H1 (cell line): ENCODE measurements around the gene HOXA13. TPM values are rescaled to one million over a fixed set of nuclear protein-coding genes. Genes with fewer than 3 reads are reported as not detected.

Experiments
- CTCF ChIA-PET: fragments of 300-600 bp; sonication (Branson Sonifier 250); formaldehyde crosslinking; loops from one replicate; lab custom pipeline; 2021; ENCODE audit not compliant: partially characterized antibody; lab: Charles Lee
- POLR2A ChIA-PET: fragments of 300-600 bp; sonication (Branson Sonifier 250); formaldehyde crosslinking; loops from one replicate; lab custom pipeline; 2021; ENCODE audit warnings: inconsistent platforms; ENCODE audit not compliant: partially characterized antibody; lab: Charles Lee
- DNase-seq, 2 experiments: peaks; one replicate each; pipeline versions ENCODE4 v3.0.0 to v3.0.0-alpha.2; 2010 to 2022; ENCODE audit warnings: low spot score in 2 of 2, low read depth in 1 of 2, mixed read lengths in 1 of 2
- FAIRE-seq: peaks from 2 replicates; lab custom pipeline; 2011; peaks lifted over from hg19 to GRCh38; lab: Jason Lieb, UNC
- H2AFZ ChIP-seq: 2 replicates; pipeline ENCODE4 v1.8.1; 2012; ENCODE audit warnings: low read length, inconsistent platforms
- H2AK5ac ChIP-seq: 2 replicates; pipeline ENCODE4 v1.6.1; 2013; ENCODE audit warnings: low read depth, low read length
- H2BK120ac ChIP-seq: replicated peaks from 2 replicates; pipeline ENCODE3; 2013; ENCODE audit warnings: low read depth, low read length, inconsistent platforms
- H2BK12ac ChIP-seq: 2 replicates; pipeline ENCODE4 v1.6.1; 2013; ENCODE audit warnings: low read depth, low read length
- H2BK15ac ChIP-seq: 2 replicates; pipeline ENCODE4 v1.6.1; 2013; ENCODE audit warnings: low read length
- H2BK20ac ChIP-seq: 2 replicates; pipeline ENCODE4 v1.6.1; 2013; ENCODE audit warnings: low read length
- H2BK5ac ChIP-seq: 2 replicates; pipeline ENCODE4 v1.6.1; 2013; ENCODE audit warnings: low read depth, low read length
- H3K14ac ChIP-seq: 2 replicates; pipeline ENCODE4 v1.6.1; 2013; ENCODE audit warnings: inconsistent platforms; ENCODE audit not compliant: insufficient read length
- H3K18ac ChIP-seq: 2 replicates; pipeline ENCODE4 v1.6.1; 2013; ENCODE audit warnings: low read length; ENCODE audit errors: extremely low read depth
- H3K23ac ChIP-seq: 2 replicates; pipeline ENCODE4 v1.6.1; 2013; ENCODE audit warnings: inconsistent platforms; ENCODE audit not compliant: insufficient read length
- H3K23me2 ChIP-seq: 2 replicates; pipeline ENCODE4 v1.6.1; 2013; ENCODE audit warnings: low read depth, low read length
- H3K27ac ChIP-seq: 2 replicates; pipeline ENCODE4 v1.6.1; 2011; ENCODE audit warnings: low read depth, low read length, inconsistent platforms
- H3K27me3 ChIP-seq, 4 experiments: replicated peaks in 1 of 4; 1 replicate in 1 of 4; 2 replicates in 3 of 4; pipeline versions ENCODE4 v1.6.1 to v1.8.1; 2011 to 2013; ENCODE audit warnings: low read length in 3 of 4, mild to moderate bottlenecking in 3 of 4, inconsistent platforms in 2 of 4, mixed read lengths in 2 of 4, moderate library complexity in 1 of 4; ENCODE audit not compliant: control insufficient read depth in 3 of 4, insufficient read depth in 3 of 4; ENCODE audit errors: extremely low read depth in 1 of 4
- H3K36me3 ChIP-seq, 4 experiments: 2 replicates each; pipeline versions ENCODE4 v1.6.1 to v1.8.1; 2011 to 2013; ENCODE audit warnings: mild to moderate bottlenecking in 4 of 4, low read length in 3 of 4, moderate library complexity in 2 of 4, control low read depth in 1 of 4, inconsistent platforms in 1 of 4; ENCODE audit not compliant: insufficient read depth in 4 of 4, control insufficient read depth in 2 of 4
- H3K4ac ChIP-seq: replicated peaks from 2 replicates; pipeline ENCODE3; 2013; ENCODE audit warnings: low read length, low read depth, mixed read lengths, inconsistent platforms; ENCODE audit not compliant: insufficient read length
- H3K4me1 ChIP-seq, 4 experiments: replicated peaks in 1 of 4; 1 replicate in 1 of 4; 2 replicates in 3 of 4; pipeline versions ENCODE4 v1.6.1 to v1.8.1; 2011 to 2013; ENCODE audit warnings: low read length in 3 of 4, inconsistent platforms in 2 of 4, mixed read lengths in 1 of 4; ENCODE audit not compliant: insufficient read depth in 4 of 4, control insufficient read depth in 3 of 4
- H3K4me2 ChIP-seq, 2 experiments: 2 replicates each; pipeline versions ENCODE4 v1.6.1 to v1.8.1; 2011 to 2013; ENCODE audit warnings: low read depth in 2 of 2, low read length in 2 of 2, control low read depth in 1 of 2, inconsistent platforms in 1 of 2, mild to moderate bottlenecking in 1 of 2; ENCODE audit not compliant: insufficient read depth in 1 of 2
- H3K4me3 ChIP-seq, 4 experiments: fragments of 200-600, 300-600 bp in 1 of 4; sonication (generic), shearing (Covaris generic), sonication (Bioruptor Twin) in 1 of 4; 2 replicates each; pipeline versions ENCODE4 v1.5.1 to v1.8.1; 2011 to 2016; ENCODE audit warnings: low read length in 4 of 4, low read depth in 3 of 4, control low read depth in 2 of 4, inconsistent platforms in 2 of 4, mild to moderate bottlenecking in 2 of 4, mixed read lengths in 1 of 4, moderate library complexity in 1 of 4; ENCODE audit not compliant: insufficient read depth in 2 of 4; ENCODE audit errors: extremely low read depth in 1 of 4
- H3K56ac ChIP-seq: replicated peaks from 2 replicates; pipeline ENCODE3; 2013; ENCODE audit warnings: low read depth, mild to moderate bottlenecking, mixed read lengths, low read length, inconsistent platforms; ENCODE audit not compliant: insufficient read length
- H3K79me1 ChIP-seq: 2 replicates; pipeline ENCODE4 v1.6.1; 2013; ENCODE audit warnings: low read depth, low read length, control low read depth
- H3K79me2 ChIP-seq, 2 experiments: 2 replicates each; pipeline versions ENCODE4 v1.6.1 to v1.8.1; 2012 to 2013; ENCODE audit warnings: low read length in 2 of 2, mild to moderate bottlenecking in 2 of 2, inconsistent platforms in 1 of 2; ENCODE audit not compliant: insufficient read depth in 2 of 2, control insufficient read depth in 1 of 2
- H3K9ac ChIP-seq, 4 experiments: replicated peaks in 1 of 4; 1 replicate in 1 of 4; 2 replicates in 3 of 4; pipeline versions ENCODE4 v1.6.1 to v1.8.1; 2011 to 2013; ENCODE audit warnings: low read depth in 3 of 4, low read length in 3 of 4, control low read depth in 2 of 4, mild to moderate bottlenecking in 2 of 4, moderate library complexity in 2 of 4, inconsistent platforms in 1 of 4; ENCODE audit errors: extremely low read depth in 1 of 4
- H3K9me3 ChIP-seq, 2 experiments: 2 replicates each; pipeline versions ENCODE4 v1.6.1 to v1.8.1; 2012 to 2013; ENCODE audit warnings: mild to moderate bottlenecking in 2 of 2, moderate library complexity in 2 of 2, control low read depth in 1 of 2, inconsistent platforms in 1 of 2, low read depth in 1 of 2, low read length in 1 of 2, mixed read lengths in 1 of 2; ENCODE audit not compliant: insufficient read depth in 2 of 2
- H4K20me1 ChIP-seq, 2 experiments: replicated peaks in 1 of 2; 2 replicates each; pipeline versions ENCODE3 to v1.8.1; 2011 to 2013; ENCODE audit warnings: inconsistent platforms in 2 of 2, low read length in 2 of 2, mild to moderate bottlenecking in 1 of 2; ENCODE audit not compliant: insufficient read depth in 2 of 2, control insufficient read depth in 1 of 2
- H4K5ac ChIP-seq: 2 replicates; pipeline ENCODE4 v1.6.1; 2013; ENCODE audit warnings: low read length, low read depth, mixed read lengths, inconsistent platforms; ENCODE audit not compliant: insufficient read length
- H4K8ac ChIP-seq: 2 replicates; pipeline ENCODE4 v1.8.0; 2013; ENCODE audit warnings: mild to moderate bottlenecking, moderate library complexity, low read length, inconsistent platforms; ENCODE audit not compliant: insufficient read depth; ENCODE audit errors: extremely low read depth
- H4K91ac ChIP-seq: replicated peaks from 2 replicates; pipeline ENCODE3; 2013; ENCODE audit warnings: low read length, mixed read lengths, inconsistent platforms; ENCODE audit not compliant: insufficient read length
- CTBP2 ChIP-seq: IDR thresholded peaks from 2 replicates; pipeline ENCODE4 v1.7.0; 2011; ENCODE audit warnings: borderline replicate concordance, mild to moderate bottlenecking, moderate library complexity, mixed read lengths, low read length; ENCODE audit not compliant: insufficient read depth, insufficient read length
- EZH2 ChIP-seq: fragments of 200-600 bp; sonication (generic); IDR thresholded peaks from 2 replicates; pipeline ENCODE4 v1.7.1; 2012; ENCODE audit warnings: low read depth, mild to moderate bottlenecking, moderate library complexity, low read length, inconsistent platforms; ENCODE audit not compliant: severe bottlenecking
- POLR2A ChIP-seq, 2 experiments: IDR thresholded peaks; 1 replicate in 1 of 2; 2 replicates in 1 of 2; pipeline ENCODE4 v1.6.1; 2011; ENCODE audit warnings: low read depth in 2 of 2, low read length in 2 of 2, mild to moderate bottlenecking in 2 of 2; ENCODE audit errors: control extremely low read depth in 1 of 2
- RNF2 ChIP-seq: fragments of 200-900, 300-1000 bp; sonication (generic); IDR thresholded peaks from 2 replicates; pipeline ENCODE4 v1.7.1; 2016; ENCODE audit warnings: borderline replicate concordance, low read depth, mild to moderate bottlenecking, antibody characterized with exemption, low read length; ENCODE audit not compliant: poor library complexity, severe bottlenecking; ENCODE audit errors: missing control alignments
- SUZ12 ChIP-seq: fragments of 200-600 bp; sonication (generic); IDR thresholded peaks from 2 replicates; pipeline ENCODE4 v1.6.1; 2012; ENCODE audit warnings: mild to moderate bottlenecking, inconsistent platforms, low read length, moderate library complexity, mixed read lengths
- WGBS, 2 experiments: shearing (Covaris generic) in 1 of 2; methylation state at CpG; one replicate each; pipeline versions ENCODE4 v1.1.6 to v1.1.7; 2013 to 2015; ENCODE audit warnings: low lambda C conversion rate in 2 of 2, mixed read lengths in 2 of 2, inconsistent platforms in 1 of 2, low coverage in 1 of 2, missing lambda C conversion rate in 1 of 2; ENCODE audit not compliant: insufficient replicate concordance in 2 of 2, insufficient coverage in 1 of 2, insufficient read length in 1 of 2; ENCODE audit errors: extremely low coverage in 1 of 2, missing lambda C conversion rate in 1 of 2; 5-methylcytosine and 5-hydroxymethylcytosine counted together
- polyA plus RNA-seq, 7 experiments: library from polyadenylated mRNA; depleted of rRNA in 3 of 7; stranded (reverse) in 5 of 7; unstranded in 2 of 7; fragments of >200 nt in 5 of 7; fragments of 200-250 nt in 2 of 7; gene quantifications; 1 replicate in 5 of 7; 2 replicates in 1 of 7; 4 replicates in 1 of 7; pipeline versions ENCODE4 v1.2.1 to v1.2.3, GENCODE V29; 2011 to 2013; ENCODE audit warnings: missing spikeins in 2 of 7, mixed read lengths in 2 of 7
- total RNA-seq: library from RNA; stranded (reverse); fragmentation: NEBNext Ultra II Directional; extraction: Animal tissue kit (Norgen Biotek cat#: 25700); gene quantifications from 2 replicates; pipeline ENCODE4 v1.2.1, GENCODE V29; 2021

Gene HOXA13
- total and polyA plus RNA-seq, 2 of the 8 experiments (the other 6 are each of a cell fraction or from before 2014, with no cell fraction given): not detected

GRCh38 chr7:27166531-27167505, 33.1 kb downstream of the HOXA13 start:
- Histone ChIP-seq H3K79me2 (no peaks in the 10 kb centered on the region), H2BK120ac (no peak overlapping the region), H2AK5ac (no peak overlapping the region), H3K4ac (no peak overlapping the region), H3K14ac (no peak overlapping the region), H3K4me2 (no peak overlapping the region), H3K4me3 (no peak overlapping the region), H3K23ac (no peak overlapping the region), H2BK5ac (no peak overlapping the region), H3K4me1 (no peaks in the 10 kb centered on the region; a peak in 3 of 7 replicates), H3K56ac (no peak overlapping the region), H3K27ac (no peak overlapping the region), H4K5ac (no peak overlapping the region), H3K18ac (no peak overlapping the region), H4K20me1 (peaks cover 21 to 38% of the 10 kb centered on the region in 2 experiments), H2BK15ac (no peak overlapping the region), H3K79me1 (no peaks in the 10 kb centered on the region), H3K36me3 (peaks cover 0 to 12% (median 0%) of the 10 kb centered on the region in 4 experiments; a peak in 1 of 8 replicates), H4K91ac (no peak overlapping the region), H2BK20ac (no peak overlapping the region), H2AFZ (no peak overlapping the region), H4K8ac (no peak overlapping the region), H3K23me2 (no peaks in the 10 kb centered on the region), H3K27me3 (peaks cover 95 to 100% (median 99%) of the 10 kb centered on the region in 4 experiments), H3K9me3 (peaks cover 0 to 6% of the 10 kb centered on the region in 2 experiments; a peak in 1 of 4 replicates), H3K9ac (no peak overlapping the region), H2BK12ac (no peak overlapping the region)
- DNase-seq (no peak), FAIRE-seq (no peak)
- ChIA-PET POLR2A (interaction anchor here (1.5 kb wide), 1 partner anchor 10 kb away, joined by 4 read pairs; the partner anchor contains the start of gene HOXA7), CTCF (interaction anchor here (1.1 to 5.2 kb wide), 8 partner anchors 9 to 24 kb away, joined by 3 to 29 read pairs (median 7); partner anchors contain the start of genes HOXA3 and HOXA5)
- 13% methylated on average over 50 of the region's 50 CpGs; no CpG with 5 or more reads in 1 of the 2 experiments for WGBS, 2 experiments
- TF ChIP-seq POLR2A (IDR thresholded peaks at IDR 0.05; ENCODE audit: control extremely low read depth in 1 of 2, low read depth in 2 of 2, low read length in 2 of 2) (no peak), EZH2 (peak; percentile 98), CTBP2 (peak; percentile 65), SUZ12 (peak; percentile 98), RNF2 (peak; percentile 74)
